Fibroblast of lung (primary cell): Measurements from ENCODE around the gene ZC3H11A. TPM values are rescaled to one million over a fixed set of nuclear protein-coding genes. Genes with fewer than 3 reads are reported as not detected.
A peak's percentile ranks its signal among the peaks of the same experiment; 100 is the strongest.
"Not testable (repeated sequence)": the region's sequence is repeated elsewhere in the genome, so short reads cannot be mapped to it uniquely, and the experiment has no call there.

ENCODE experiments used
- DNase-seq, 2 donors: peaks; one replicate each; pipeline versions ENCODE4 v3.0.0 to v3.0.0-alpha.2; 2010; ENCODE audit warnings: low read depth in 2 of 2
- H2AFZ ChIP-seq: 2 replicates; pipeline ENCODE4 v1.5.1; 2012; ENCODE audit warnings: low read length, control low read depth, inconsistent platforms
- H3K27ac ChIP-seq: 2 replicates; pipeline ENCODE4 v1.5.1; 2011; ENCODE audit warnings: low read length, control low read depth; ENCODE audit not compliant: insufficient read depth
- H3K27me3 ChIP-seq: 2 replicates; pipeline ENCODE4 v1.5.1; 2011; ENCODE audit warnings: mild to moderate bottlenecking, low read length; ENCODE audit not compliant: control insufficient read depth, insufficient read depth
- H3K36me3 ChIP-seq: 2 replicates; pipeline ENCODE4 v1.5.1; 2011; ENCODE audit warnings: low read length; ENCODE audit not compliant: control insufficient read depth, insufficient read depth
- H3K4me1 ChIP-seq: 2 replicates; pipeline ENCODE4 v1.5.1; 2011; ENCODE audit warnings: low read length; ENCODE audit not compliant: control insufficient read depth, insufficient read depth; ENCODE audit errors: extremely low read depth
- H3K4me2 ChIP-seq: 2 replicates; pipeline ENCODE4 v1.5.1; 2011; ENCODE audit warnings: low read length, control low read depth; ENCODE audit not compliant: insufficient read depth; ENCODE audit errors: extremely low read depth
- H3K4me3 ChIP-seq, 4 experiments: fragments of 200-600 bp in 1 of 4; sonication (generic) in 1 of 4; replicated peaks in 1 of 4; 2 replicates each; pipeline ENCODE4 v1.5.1; 2011 to 2016; ENCODE audit warnings: low read length in 4 of 4, low read depth in 3 of 4, mild to moderate bottlenecking in 3 of 4, control low read depth in 2 of 4, inconsistent platforms in 1 of 4, mixed read lengths in 1 of 4; ENCODE audit not compliant: insufficient read depth in 1 of 4; ENCODE audit errors: control extremely low read depth in 1 of 4
- H3K79me2 ChIP-seq: 2 replicates; pipeline ENCODE4 v1.5.1; 2012; ENCODE audit warnings: mild to moderate bottlenecking, low read length, inconsistent platforms; ENCODE audit not compliant: control insufficient read depth, insufficient read depth
- H3K9ac ChIP-seq: 2 replicates; pipeline ENCODE4 v1.5.1; 2011; ENCODE audit warnings: mild to moderate bottlenecking, low read length, control low read depth; ENCODE audit not compliant: insufficient read depth
- H3K9me3 ChIP-seq: 2 replicates; pipeline ENCODE4 v1.5.1; 2012; ENCODE audit warnings: low read depth, low read length; ENCODE audit not compliant: control insufficient read depth, insufficient read depth
- H4K20me1 ChIP-seq: 2 replicates; pipeline ENCODE4 v1.5.1; 2011; ENCODE audit warnings: low read length; ENCODE audit not compliant: control insufficient read depth, insufficient read depth; ENCODE audit errors: extremely low read depth
- EZH2 ChIP-seq: IDR thresholded peaks from 2 replicates; pipeline ENCODE4 v1.5.1; 2012; ENCODE audit warnings: low read length, control low read depth, mild to moderate bottlenecking; ENCODE audit errors: missing control alignments
- polyA plus RNA-seq, 2 donors: library from polyadenylated mRNA; depleted of rRNA in 1 of 2; stranded (reverse) in 1 of 2; unstranded in 1 of 2; fragments of >200 nt; gene quantifications; 2 replicates each; pipeline ENCODE4 v1.2.1, GENCODE V29; 2011 to 2012; ENCODE audit warnings: missing spikeins in 1 of 2
- total RNA-seq: library from RNA; depleted of rRNA; stranded (reverse); fragments of >200 nt; gene quantifications from 2 replicates; pipeline ENCODE4 v1.2.1, GENCODE V29; 2014
- TF ChIP-seq, protein P1 (sequence below), 2 donors: IDR thresholded peaks in 1 of 2; conservative IDR thresholded peaks in 1 of 2; 1 replicate in 1 of 2; 2 replicates in 1 of 2; pipeline ENCODE4 v1.5.1; 2011 to 2012; ENCODE audit warnings: low read length in 2 of 2, control low read depth in 1 of 2, inconsistent platforms in 1 of 2, low read depth in 1 of 2, mild to moderate bottlenecking in 1 of 2

Gene ZC3H11A
- total and polyA plus RNA-seq, 2 donors (not counting 1 experiment from before 2014, with no cell fraction given), result 88.0 to 98.6 TPM

DNA sequence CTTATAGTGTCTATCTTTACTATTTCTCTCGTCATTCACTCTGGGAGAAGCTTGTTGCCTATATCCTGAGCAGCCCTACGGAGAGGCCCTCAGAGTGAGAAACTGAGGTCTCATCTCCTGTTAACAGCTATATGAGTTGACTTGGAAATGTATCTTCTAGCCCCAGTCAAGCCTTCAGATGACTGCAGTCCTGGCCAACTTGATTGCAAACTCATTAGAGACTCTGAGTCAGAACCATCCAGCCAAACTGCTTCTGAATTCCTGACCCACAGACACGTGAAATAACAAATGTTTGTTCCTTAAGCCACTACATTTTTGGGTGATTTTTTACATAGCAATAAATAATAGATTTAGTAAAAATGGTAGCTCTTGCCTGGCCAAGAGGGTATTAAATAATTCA is 3.9 kb upstream of the ZC3H11A start:
- no peak overlapping the region for H3K9ac ChIP-seq
- H3K27ac ChIP-seq, result no peak overlapping the region
- H2AFZ ChIP-seq, result no peak overlapping the region
- H3K4me2 ChIP-seq, result no peak overlapping the region
- no peaks in the 10 kb centered on the region for H3K36me3 ChIP-seq
- TF ChIP-seq EZH2, result no peak
- TF ChIP-seq, protein P1, sequence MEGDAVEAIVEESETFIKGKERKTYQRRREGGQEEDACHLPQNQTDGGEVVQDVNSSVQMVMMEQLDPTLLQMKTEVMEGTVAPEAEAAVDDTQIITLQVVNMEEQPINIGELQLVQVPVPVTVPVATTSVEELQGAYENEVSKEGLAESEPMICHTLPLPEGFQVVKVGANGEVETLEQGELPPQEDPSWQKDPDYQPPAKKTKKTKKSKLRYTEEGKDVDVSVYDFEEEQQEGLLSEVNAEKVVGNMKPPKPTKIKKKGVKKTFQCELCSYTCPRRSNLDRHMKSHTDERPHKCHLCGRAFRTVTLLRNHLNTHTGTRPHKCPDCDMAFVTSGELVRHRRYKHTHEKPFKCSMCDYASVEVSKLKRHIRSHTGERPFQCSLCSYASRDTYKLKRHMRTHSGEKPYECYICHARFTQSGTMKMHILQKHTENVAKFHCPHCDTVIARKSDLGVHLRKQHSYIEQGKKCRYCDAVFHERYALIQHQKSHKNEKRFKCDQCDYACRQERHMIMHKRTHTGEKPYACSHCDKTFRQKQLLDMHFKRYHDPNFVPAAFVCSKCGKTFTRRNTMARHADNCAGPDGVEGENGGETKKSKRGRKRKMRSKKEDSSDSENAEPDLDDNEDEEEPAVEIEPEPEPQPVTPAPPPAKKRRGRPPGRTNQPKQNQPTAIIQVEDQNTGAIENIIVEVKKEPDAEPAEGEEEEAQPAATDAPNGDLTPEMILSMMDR (conservative IDR thresholded peaks at IDR 0.05 in 1 of 2, IDR thresholded peaks at IDR 0.05 in 1 of 2; ENCODE audit: low read depth in 1 of 2, low read length in 2 of 2), result no peak
- H3K79me2 ChIP-seq, result peaks cover 6% of the 10 kb centered on the region
- DNase-seq, result peak in 1 of 2 donors; percentile 25
- H3K27me3 ChIP-seq, result no peaks in the 10 kb centered on the region
- H4K20me1 ChIP-seq, result no peaks in the 10 kb centered on the region
- H3K9me3 ChIP-seq, result no peaks in the 10 kb centered on the region
- H3K4me1 ChIP-seq, result no peaks in the 10 kb centered on the region
- no peak overlapping the region for H3K4me3 ChIP-seq

DNA sequence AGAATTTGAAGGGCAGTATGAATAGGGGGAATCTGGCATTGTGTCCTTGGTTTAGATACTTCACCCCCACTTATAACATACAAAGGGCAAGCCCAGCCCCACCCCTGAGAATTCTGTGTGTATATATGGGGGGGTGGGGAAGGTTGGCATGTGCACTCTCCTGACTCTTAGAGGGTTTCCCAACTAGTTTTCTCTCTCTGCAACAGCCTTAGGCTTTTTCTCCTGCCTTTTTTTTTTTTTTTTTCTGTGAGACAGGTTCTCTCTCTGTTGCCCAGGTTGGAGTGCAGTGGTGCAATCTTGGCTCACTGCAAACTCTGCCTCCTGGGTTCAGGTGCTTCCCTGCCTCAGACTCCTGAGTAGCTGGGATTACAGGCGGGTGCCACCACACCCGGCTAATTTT is 2.9 kb upstream of the ZC3H11A start:
- no peaks in the 10 kb centered on the region for H3K9me3 ChIP-seq
- H3K27me3 ChIP-seq, result no peaks in the 10 kb centered on the region
- H3K79me2 ChIP-seq, result peaks cover 16% of the 10 kb centered on the region
- H3K27ac ChIP-seq, result no peak overlapping the region
- no peak overlapping the region for H3K4me3 ChIP-seq
- no peaks in the 10 kb centered on the region for H4K20me1 ChIP-seq
- TF ChIP-seq EZH2, result no peak
- TF ChIP-seq, protein P1 (conservative IDR thresholded peaks at IDR 0.05 in 1 of 2, IDR thresholded peaks at IDR 0.05 in 1 of 2; ENCODE audit: low read depth in 1 of 2, low read length in 2 of 2), result no peak
- DNase-seq, result no peak
- no peak overlapping the region for H2AFZ ChIP-seq
- H3K9ac ChIP-seq, result no peak overlapping the region
- no peak overlapping the region for H3K4me2 ChIP-seq
- H3K4me1 ChIP-seq, result peaks cover 6% of the 10 kb centered on the region
- peaks cover under 1% of the 10 kb centered on the region for H3K36me3 ChIP-seq

DNA sequence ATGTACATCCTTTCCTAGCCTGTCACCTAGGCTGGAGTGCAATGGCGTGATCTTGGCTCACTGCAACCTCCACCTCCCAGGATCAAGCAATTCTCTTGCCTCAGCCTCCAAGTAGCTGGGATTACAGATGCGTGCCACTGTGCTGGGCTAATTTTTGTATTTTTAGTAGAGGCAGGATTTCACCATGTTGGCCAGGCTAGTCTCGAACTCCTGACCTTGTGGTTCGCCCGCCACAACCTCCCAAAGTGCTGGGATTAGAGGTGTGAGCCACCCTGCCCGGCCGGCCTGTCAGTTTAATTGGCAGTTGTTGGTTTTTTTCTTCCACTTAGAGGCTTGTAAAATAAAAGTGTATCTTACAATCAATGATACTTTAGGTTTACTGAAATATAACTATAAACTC is 1.9 kb upstream of the ZC3H11A start:
- not testable (repeated sequence) for H3K27me3 ChIP-seq, H3K9me3 ChIP-seq, H4K20me1 ChIP-seq, H2AFZ ChIP-seq, H3K9ac ChIP-seq, H3K4me1 ChIP-seq, DNase-seq, H3K27ac ChIP-seq, H3K4me2 ChIP-seq, H3K36me3 ChIP-seq, H3K4me3 ChIP-seq
- H3K79me2 ChIP-seq, result peaks cover 27% of the 10 kb centered on the region
